B cell (primary cell): ENCODE data around the gene PIWIL1. TPM values are rescaled to one million over a fixed set of nuclear protein-coding genes. Genes with fewer than 3 reads are reported as not detected.

Source experiments
- ATAC-seq: fragments of 200-7000 bp; cut with Tn5 transposase; one replicate; pipeline ENCODE4 v1.10.0; 2021; ENCODE audit warnings: low read depth, mild to moderate bottlenecking, moderate number of reproducible peaks, moderate library complexity
- CTCF ChIA-PET: fragments of 350-600 bp; sonication (Branson Sonifier 250); formaldehyde crosslinking; loops from one replicate; lab custom pipeline; 2021; ENCODE audit warnings: antibody characterized with exemption, inconsistent platforms; lab: Charles Lee
- POLR2A ChIA-PET: fragments of 350-600 bp; sonication (Branson Sonifier 250); formaldehyde crosslinking; loops from one replicate; lab custom pipeline; 2021; ENCODE audit warnings: antibody characterized with exemption; lab: Charles Lee
- DNase-seq: peaks from one replicate; pipeline ENCODE4 v3.0.0; 2013
- H2AFZ ChIP-seq: 2 replicates; pipeline ENCODE4 v1.6.1; 2012; ENCODE audit warnings: mild to moderate bottlenecking, low read depth, low read length; ENCODE audit not compliant: insufficient read depth, poor library complexity, severe bottlenecking
- H3K27ac ChIP-seq, 2 donors: 1 replicate in 1 of 2; 2 replicates in 1 of 2; pipeline ENCODE4 v1.5.1; 2012 to 2013; ENCODE audit warnings: low read length in 2 of 2, mild to moderate bottlenecking in 2 of 2, moderate library complexity in 1 of 2
- H3K27me3 ChIP-seq, 4 experiments: fragments of 200-600 bp in 1 of 4; sonication (generic) in 1 of 4; replicated peaks in 1 of 4; 1 replicate in 2 of 4; 2 replicates in 2 of 4; pipeline versions ENCODE4 v1.6.1 to v1.7.0; 2013 to 2016; ENCODE audit warnings: low read length in 3 of 4, mild to moderate bottlenecking in 2 of 4, mixed read lengths in 1 of 4, moderate library complexity in 1 of 4; ENCODE audit not compliant: insufficient read depth in 4 of 4, control insufficient read depth in 3 of 4; ENCODE audit errors: control extremely low read depth in 1 of 4
- H3K36me3 ChIP-seq, 2 experiments: replicated peaks in 1 of 2; 1 replicate in 1 of 2; 2 replicates in 1 of 2; pipeline versions ENCODE4 v1.6.1 to v1.7.1; 2013; ENCODE audit warnings: low read length in 1 of 2; ENCODE audit not compliant: insufficient read depth in 2 of 2, control insufficient read depth in 1 of 2; ENCODE audit errors: control extremely low read depth in 1 of 2, extremely low read depth in 1 of 2
- H3K4me1 ChIP-seq, 2 donors: fragments of 200-600 bp in 1 of 2; sonication (generic) in 1 of 2; 1 replicate in 1 of 2; 2 replicates in 1 of 2; pipeline versions ENCODE4 v1.5.1 to v1.6.1; 2013 to 2017; ENCODE audit warnings: low read length in 2 of 2; ENCODE audit not compliant: control insufficient read depth in 2 of 2, insufficient read depth in 2 of 2
- H3K4me2 ChIP-seq: replicated peaks from 2 replicates; pipeline ENCODE3; 2012; ENCODE audit warnings: mild to moderate bottlenecking, low read depth, low read length; ENCODE audit not compliant: poor library complexity, severe bottlenecking
- H3K4me3 ChIP-seq, 5 experiments: fragments of 200-600 bp in 1 of 5; sonication (generic) in 1 of 5; 1 replicate in 3 of 5; 2 replicates in 2 of 5; pipeline versions ENCODE4 v1.5.1 to v1.7.0; 2011 to 2016; ENCODE audit warnings: low read length in 4 of 5, mild to moderate bottlenecking in 4 of 5, low read depth in 2 of 5, control low read depth in 1 of 5, moderate library complexity in 1 of 5; ENCODE audit not compliant: insufficient read depth in 1 of 5; ENCODE audit errors: control extremely low read depth in 1 of 5, extremely low read depth in 1 of 5
- H3K79me2 ChIP-seq: fragments of 200-600 bp; sonication (generic); one replicate; pipeline ENCODE4 v1.6.0; 2016; ENCODE audit warnings: low read length; ENCODE audit not compliant: control insufficient read depth, insufficient read depth
- H3K9ac ChIP-seq: fragments of 200-600 bp; sonication (generic); 2 replicates; pipeline ENCODE4 v1.6.1; 2017; ENCODE audit warnings: mild to moderate bottlenecking, low read length, moderate library complexity
- H3K9me3 ChIP-seq, 3 donors: one replicate each; pipeline versions ENCODE4 v1.6.1 to v1.7.1; 2013; ENCODE audit warnings: low read length in 2 of 3; ENCODE audit not compliant: control insufficient read depth in 2 of 3, insufficient read depth in 1 of 3; ENCODE audit errors: control extremely low read depth in 1 of 3
- H4K20me1 ChIP-seq: 2 replicates; pipeline ENCODE4 v1.6.0; 2012; ENCODE audit warnings: mild to moderate bottlenecking, low read length; ENCODE audit not compliant: insufficient read depth, control insufficient read depth, poor library complexity, severe bottlenecking
- H3K27ac Mint-ChIP-seq: one replicate; pipeline ENCODE4 v1.8.0; 2021; ENCODE audit warnings: mixed read lengths
- H3K27me3 Mint-ChIP-seq: one replicate; pipeline ENCODE4 v1.8.0; 2021; ENCODE audit warnings: mixed read lengths
- H3K4me1 Mint-ChIP-seq: one replicate; pipeline ENCODE4 v1.8.0; 2021; ENCODE audit warnings: mixed read lengths
- H3K4me3 Mint-ChIP-seq: one replicate; pipeline ENCODE4 v1.8.0; 2021; ENCODE audit warnings: mixed read lengths
- H3K9me3 Mint-ChIP-seq: one replicate; pipeline ENCODE4 v1.8.0; 2022; ENCODE audit warnings: mixed read lengths; ENCODE audit not compliant: insufficient read depth
- CTCF ChIP-seq: fragments of 200-600 bp; IDR thresholded peaks from one replicate; pipeline ENCODE4 v1.8.0; 2022; ENCODE audit warnings: antibody characterized with exemption, mild to moderate bottlenecking
- EZH2 ChIP-seq: IDR thresholded peaks from 2 replicates; pipeline ENCODE4 v1.6.1; 2012; ENCODE audit warnings: borderline replicate concordance, low read depth, mild to moderate bottlenecking, moderate library complexity, low read length; ENCODE audit not compliant: insufficient read depth, poor library complexity, severe bottlenecking
- WGBS: methylation state at CpG from one replicate; pipeline ENCODE4 v1.1.5; 2013; ENCODE audit warnings: missing lambda C conversion rate; ENCODE audit not compliant: insufficient coverage; 5-methylcytosine and 5-hydroxymethylcytosine counted together
- intact Hi-C: fragments of 100-400 bp; cut with micrococcal nuclease; formaldehyde crosslinking; loops from one replicate; pipeline ENCODE4 v1.10.0; 2022
- polyA plus RNA-seq: library from polyadenylated mRNA; depleted of rRNA; stranded (reverse); fragments of >200 nt; gene quantifications from 2 replicates; pipeline ENCODE4 v1.2.3, GENCODE V29; 2012
- total RNA-seq, 2 donors: library from RNA; stranded (reverse); fragments of 120-200 nt in 1 of 2; gene quantifications; 1 replicate in 1 of 2; 2 replicates in 1 of 2; pipeline versions ENCODE4 v1.2.3 to v1.2.4, GENCODE V29; 2013 to 2022

Gene PIWIL1
- total and polyA plus RNA-seq, 2 donors (not counting 1 experiment from before 2014, with no cell fraction given): not detected

- Histone ChIP-seq H3K9me3 (peaks cover 0 to 8% (median 0%) of the 10 kb centered on the region in 3 donors), H3K4me3 (no peak overlapping the region), H3K4me2 (no peak overlapping the region), H3K79me2 (no peaks in the 10 kb centered on the region), H3K36me3 (no peaks in the 10 kb centered on the region), H3K9ac (no peak overlapping the region), H4K20me1 (no peaks in the 10 kb centered on the region), H3K27me3 (no peaks in the 10 kb centered on the region), H3K4me1 (no peaks in the 10 kb centered on the region), H3K27ac (no peak overlapping the region), H2AFZ (no peak overlapping the region)
- 91% methylated on average over 1 of the region's 4 CpGs for WGBS
- H3K27ac Mint-ChIP-seq: no peak overlapping the region
- POLR2A ChIA-PET: no interaction called here
- no peaks in the 10 kb centered on the region for H3K9me3 Mint-ChIP-seq
- H3K4me1 Mint-ChIP-seq: no peaks in the 10 kb centered on the region
- no peak overlapping the region for H3K4me3 Mint-ChIP-seq
- no peak for DNase-seq
- intact Hi-C loops: no loop called here
- ATAC-seq: no peak
- peaks cover 4% of the 10 kb centered on the region for H3K27me3 Mint-ChIP-seq
- TF ChIP-seq CTCF (no peak), EZH2 (no peak)
- CTCF ChIA-PET: no interaction called here
Observed at GRCh38 chr12:130374083-130374482, 36.4 kb downstream of the PIWIL1 start.

- no peaks in the 10 kb centered on the region for H3K9me3 Mint-ChIP-seq
- H3K9ac ChIP-seq: no peak overlapping the region
- no peak for ATAC-seq
- no peak overlapping the region for H3K4me3 Mint-ChIP-seq
- H3K36me3 ChIP-seq: no peaks in the 10 kb centered on the region
- H3K27ac Mint-ChIP-seq: no peak overlapping the region
- no peak for TF ChIP-seq CTCF
- H4K20me1 ChIP-seq: no peaks in the 10 kb centered on the region
- no peaks in the 10 kb centered on the region for H3K4me1 Mint-ChIP-seq
- no peak overlapping the region for H3K4me2 ChIP-seq
- no peaks in the 10 kb centered on the region for H3K4me1 ChIP-seq
- peaks cover 0 to 8% (median 0%) of the 10 kb centered on the region in 3 donors for H3K9me3 ChIP-seq
- WGBS: 78% methylated on average over 2 of the region's 13 CpGs
- no peaks in the 10 kb centered on the region for H3K27me3 ChIP-seq
- H3K4me3 ChIP-seq: no peak overlapping the region
- H3K79me2 ChIP-seq: no peaks in the 10 kb centered on the region
- H3K27me3 Mint-ChIP-seq: peaks cover 4% of the 10 kb centered on the region
- no peak overlapping the region for H3K27ac ChIP-seq
- H2AFZ ChIP-seq: no peak overlapping the region
- ChIA-PET CTCF (no interaction called here), POLR2A (no interaction called here)
- intact Hi-C loops: no loop called here
- DNase-seq: no peak
Observed at GRCh38 chr12:130375296-130376287, 37.9 kb downstream of the PIWIL1 start.
